Coronary artery (tissue), 2 donors: Measurements from ENCODE around the gene EXOC6B.

Experiments used
- DNase-seq: peaks from one replicate; pipeline ENCODE4 v3.0.0-alpha.2; 2017; ENCODE audit warnings: low spot score
- H3K27ac ChIP-seq, 2 donors: fragments of 200-600 bp; sonication (generic); one replicate each; pipeline ENCODE4 v1.5.1; 2016 to 2019
- H3K4me3 ChIP-seq: fragments of 200-600 bp; sonication (generic); 2 replicates; pipeline ENCODE4 v1.5.1; 2016; ENCODE audit warnings: mild to moderate bottlenecking, moderate library complexity
- TF ChIP-seq, protein P1 (sequence below): fragments of 200-600 bp; sonication (generic); IDR thresholded peaks from one replicate; pipeline ENCODE4 v1.5.1; 2019; ENCODE audit warnings: antibody characterized with exemption

EXOC6B gene

DNA sequence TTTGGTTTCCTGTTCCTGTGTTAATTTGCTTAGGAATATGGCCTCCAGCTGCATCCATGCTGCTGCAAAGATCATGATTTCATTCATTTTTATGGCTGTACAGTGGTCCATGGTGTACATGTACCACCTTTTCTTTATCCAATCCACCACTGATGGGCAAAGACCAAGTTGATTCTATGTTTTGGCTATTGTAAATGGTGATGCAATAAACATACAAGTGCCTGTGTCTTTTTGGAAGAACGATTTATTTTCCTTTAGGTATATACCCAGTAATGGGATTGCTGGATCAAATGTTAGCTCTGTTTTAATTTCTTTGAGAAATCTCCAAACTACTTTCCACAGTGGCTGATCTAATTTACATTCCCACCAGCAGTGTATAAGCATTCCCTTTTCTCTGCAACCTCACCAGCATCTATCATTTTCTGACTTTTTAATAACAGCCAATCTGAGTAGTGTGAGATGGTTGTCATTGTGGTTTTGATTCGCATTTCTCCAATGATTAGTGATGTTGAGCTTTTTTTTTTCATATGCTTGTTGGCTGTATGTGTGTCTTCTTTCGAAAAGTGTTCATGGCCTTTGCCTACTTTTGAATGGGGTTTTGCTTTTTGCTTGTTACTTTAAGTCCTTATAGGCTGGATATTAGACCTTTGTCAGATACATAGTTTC, 19.4 kb downstream of the EXOC6B start:
- DNase-seq = no peak
- no peak overlapping the region for H3K4me3 ChIP-seq
- H3K27ac ChIP-seq = no peak overlapping the region
- TF ChIP-seq, protein P1, sequence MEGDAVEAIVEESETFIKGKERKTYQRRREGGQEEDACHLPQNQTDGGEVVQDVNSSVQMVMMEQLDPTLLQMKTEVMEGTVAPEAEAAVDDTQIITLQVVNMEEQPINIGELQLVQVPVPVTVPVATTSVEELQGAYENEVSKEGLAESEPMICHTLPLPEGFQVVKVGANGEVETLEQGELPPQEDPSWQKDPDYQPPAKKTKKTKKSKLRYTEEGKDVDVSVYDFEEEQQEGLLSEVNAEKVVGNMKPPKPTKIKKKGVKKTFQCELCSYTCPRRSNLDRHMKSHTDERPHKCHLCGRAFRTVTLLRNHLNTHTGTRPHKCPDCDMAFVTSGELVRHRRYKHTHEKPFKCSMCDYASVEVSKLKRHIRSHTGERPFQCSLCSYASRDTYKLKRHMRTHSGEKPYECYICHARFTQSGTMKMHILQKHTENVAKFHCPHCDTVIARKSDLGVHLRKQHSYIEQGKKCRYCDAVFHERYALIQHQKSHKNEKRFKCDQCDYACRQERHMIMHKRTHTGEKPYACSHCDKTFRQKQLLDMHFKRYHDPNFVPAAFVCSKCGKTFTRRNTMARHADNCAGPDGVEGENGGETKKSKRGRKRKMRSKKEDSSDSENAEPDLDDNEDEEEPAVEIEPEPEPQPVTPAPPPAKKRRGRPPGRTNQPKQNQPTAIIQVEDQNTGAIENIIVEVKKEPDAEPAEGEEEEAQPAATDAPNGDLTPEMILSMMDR = no peak

DNA sequence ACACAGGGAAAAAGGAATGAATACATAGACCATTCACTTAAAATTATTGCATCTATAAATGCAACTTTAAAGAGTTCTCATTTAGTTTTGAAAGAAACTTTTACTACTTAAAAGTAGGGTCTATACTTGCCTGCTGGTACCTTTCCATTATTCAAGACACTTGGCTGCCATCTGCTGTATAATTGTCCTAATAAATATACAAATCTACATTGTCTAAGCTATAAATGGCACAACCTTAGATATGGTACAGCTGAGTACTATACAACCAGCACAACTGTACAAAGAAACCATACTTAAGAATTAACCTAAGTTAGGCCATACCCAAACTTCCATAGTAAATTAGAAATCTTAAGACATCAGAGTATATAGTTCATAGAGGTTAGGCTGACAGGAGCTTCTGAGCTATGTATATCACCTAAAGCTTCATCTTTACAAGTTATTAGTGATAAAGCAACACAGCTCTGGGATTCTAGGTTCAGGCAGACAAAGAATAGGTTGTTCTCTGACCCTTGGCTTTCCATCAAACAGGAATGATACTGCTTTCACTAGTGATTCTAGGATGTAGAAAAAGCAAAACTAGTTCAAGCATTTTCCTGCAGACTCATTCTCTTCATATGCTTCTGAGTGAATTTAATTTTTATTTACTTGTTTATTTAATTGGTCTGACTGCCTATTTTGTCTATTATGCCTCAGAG, 22.1 kb downstream of the EXOC6B start:
- TF ChIP-seq, protein P1 = no peak
- DNase-seq = no peak
- H3K27ac ChIP-seq = no peak overlapping the region
- H3K4me3 ChIP-seq = no peak overlapping the region

DNA sequence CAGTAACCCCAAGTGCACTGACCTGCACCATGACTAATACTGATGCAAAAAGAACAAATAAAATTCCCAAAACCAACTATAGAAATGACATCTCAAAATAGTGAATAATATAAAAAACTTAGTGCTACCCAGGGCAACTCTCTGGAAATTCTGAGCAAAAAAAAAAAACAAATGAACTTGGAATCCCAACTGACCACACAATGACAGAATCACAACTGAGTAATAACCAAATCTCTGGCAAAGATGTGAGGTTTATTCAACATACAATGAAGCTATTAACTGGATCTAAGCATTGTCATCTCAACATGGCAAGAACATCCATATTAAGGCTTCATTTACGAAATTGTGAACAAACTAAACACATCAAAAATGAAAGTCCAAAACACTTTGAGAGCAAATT, 22.7 kb downstream of the EXOC6B start:
- DNase-seq = no peak
- no peak overlapping the region for H3K27ac ChIP-seq
- TF ChIP-seq, protein P1 = no peak
- H3K4me3 ChIP-seq = no peak overlapping the region

DNA sequence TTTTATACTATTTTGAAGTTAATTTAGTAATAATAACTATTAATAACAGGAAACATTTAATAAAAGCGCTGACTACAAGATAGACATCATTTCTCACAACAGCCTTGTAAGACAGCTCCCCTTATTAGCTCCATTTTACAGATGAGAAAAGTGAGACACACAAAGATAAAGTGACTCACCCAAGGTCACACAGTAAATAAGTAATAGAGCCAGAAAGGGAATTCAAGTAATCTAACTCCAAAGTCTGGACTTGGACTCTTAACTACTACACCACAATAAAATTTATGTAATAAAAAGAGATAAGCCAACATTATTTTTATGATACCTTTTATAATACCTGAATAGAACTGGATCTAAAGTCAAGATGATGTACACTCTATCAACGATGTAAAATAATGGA, 25.3 kb downstream of the EXOC6B start:
- DNase-seq = no peak
- TF ChIP-seq, protein P1 = no peak
- no peak overlapping the region for H3K4me3 ChIP-seq

DNA sequence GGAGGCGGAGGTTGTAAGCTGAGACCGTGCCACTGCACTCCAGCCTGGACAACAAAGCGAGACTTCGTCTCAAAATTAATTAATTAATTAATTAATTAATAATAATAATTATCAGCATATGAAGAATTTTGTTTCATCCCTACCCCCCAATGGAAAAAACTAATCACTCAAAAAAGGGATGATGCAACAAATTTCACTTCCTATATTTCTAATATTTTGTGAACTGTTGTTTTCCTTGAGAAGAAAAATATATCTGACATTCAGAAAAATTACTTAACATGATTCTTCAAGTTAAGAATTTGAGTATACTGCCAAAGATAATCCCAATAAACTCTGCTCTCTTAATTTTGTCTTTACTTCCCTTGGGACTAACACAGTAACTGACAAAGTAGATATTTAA, 28.1 kb downstream of the EXOC6B start:
- TF ChIP-seq, protein P1 = no peak
- Histone ChIP-seq H3K27ac (no peak overlapping the region), H3K4me3 (no peak overlapping the region)
- no peak for DNase-seq

More for the DNA sequence above, 25.3 kb downstream of the EXOC6B start:
- H3K27ac ChIP-seq = no peak overlapping the region

DNA sequence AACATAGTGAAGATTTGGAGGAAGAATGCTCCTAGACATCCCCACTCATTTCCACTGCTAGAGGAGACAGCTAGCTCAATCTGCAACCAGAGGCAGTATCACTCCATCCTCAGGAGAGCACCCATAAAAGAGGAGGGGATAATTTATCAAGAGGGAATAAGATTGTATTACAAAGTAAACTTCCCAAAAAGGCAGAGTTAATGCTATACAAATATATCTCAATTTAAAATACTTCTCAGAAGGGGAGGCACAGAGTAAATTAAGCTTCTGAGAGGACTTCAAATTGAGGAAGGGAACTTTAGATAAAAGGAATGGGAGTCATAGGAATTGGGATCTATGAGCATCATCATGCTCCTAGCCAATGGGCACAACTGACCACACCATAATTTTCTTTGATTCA, 29.1 kb downstream of the EXOC6B start:
- Histone ChIP-seq H3K4me3 (no peak overlapping the region), H3K27ac (no peak overlapping the region)
- TF ChIP-seq, protein P1 = no peak
- no peak for DNase-seq

DNA sequence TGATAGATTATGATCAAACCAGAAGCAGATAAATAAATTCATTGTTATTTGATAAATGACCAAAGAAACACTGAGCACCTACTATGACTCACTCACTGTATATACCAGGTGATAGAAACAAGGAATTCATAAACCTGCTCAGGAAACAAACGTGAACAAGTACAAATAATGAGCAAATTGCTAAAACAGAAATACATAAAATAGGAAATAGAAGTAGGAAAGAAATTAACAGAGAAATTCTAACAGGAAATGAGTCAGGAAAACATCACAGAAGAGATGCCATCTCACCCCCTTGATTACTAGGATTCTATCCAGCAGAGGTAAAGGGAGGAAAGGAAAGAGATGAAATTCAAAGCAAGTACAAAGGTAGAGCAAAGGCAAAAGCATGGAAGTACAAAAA, 31.3 kb downstream of the EXOC6B start:
- Histone ChIP-seq H3K27ac (no peak overlapping the region), H3K4me3 (no peak overlapping the region)
- TF ChIP-seq, protein P1 = no peak
- no peak for DNase-seq
